Mammary epithelial cell (primary cell): ENCODE measurements around the gene TENM3.

Experiments
- EZH2 ChIP-seq: IDR thresholded peaks from 2 replicates; pipeline ENCODE4 v1.6.1; 2012; ENCODE audit warnings: low read length, inconsistent platforms, borderline replicate concordance
- TF ChIP-seq, protein P1 (sequence below), 2 donors: IDR thresholded peaks in 1 of 2; conservative IDR thresholded peaks in 1 of 2; 2 replicates each; pipeline ENCODE4 v1.5.1; 2011 to 2012; ENCODE audit warnings: inconsistent platforms in 2 of 2, low read length in 2 of 2, mild to moderate bottlenecking in 2 of 2, control low read depth in 1 of 2, low read depth in 1 of 2; ENCODE audit not compliant: insufficient read depth in 1 of 2; ENCODE audit errors: extremely low read depth in 1 of 2

DNA sequence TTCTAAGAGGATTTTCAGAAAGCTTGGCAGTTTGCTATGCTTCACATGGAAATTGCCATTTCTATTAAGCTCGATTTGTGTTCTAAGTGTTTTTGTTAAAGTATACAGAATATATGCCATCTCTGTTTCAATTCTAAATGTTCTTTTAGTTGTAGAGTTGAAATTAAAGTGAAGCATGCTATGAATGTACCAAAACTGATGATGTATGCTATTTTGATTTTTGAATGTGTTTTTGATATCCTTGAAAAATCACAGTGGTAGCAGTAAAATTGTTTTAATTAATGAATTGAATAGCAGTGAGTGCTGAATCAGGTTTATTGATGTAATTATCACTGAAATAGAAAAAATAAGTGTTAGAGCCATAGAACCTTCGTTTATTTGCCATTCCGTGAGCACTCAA lies 110.9 kb downstream of the TENM3 start:
- TF ChIP-seq, protein P1, sequence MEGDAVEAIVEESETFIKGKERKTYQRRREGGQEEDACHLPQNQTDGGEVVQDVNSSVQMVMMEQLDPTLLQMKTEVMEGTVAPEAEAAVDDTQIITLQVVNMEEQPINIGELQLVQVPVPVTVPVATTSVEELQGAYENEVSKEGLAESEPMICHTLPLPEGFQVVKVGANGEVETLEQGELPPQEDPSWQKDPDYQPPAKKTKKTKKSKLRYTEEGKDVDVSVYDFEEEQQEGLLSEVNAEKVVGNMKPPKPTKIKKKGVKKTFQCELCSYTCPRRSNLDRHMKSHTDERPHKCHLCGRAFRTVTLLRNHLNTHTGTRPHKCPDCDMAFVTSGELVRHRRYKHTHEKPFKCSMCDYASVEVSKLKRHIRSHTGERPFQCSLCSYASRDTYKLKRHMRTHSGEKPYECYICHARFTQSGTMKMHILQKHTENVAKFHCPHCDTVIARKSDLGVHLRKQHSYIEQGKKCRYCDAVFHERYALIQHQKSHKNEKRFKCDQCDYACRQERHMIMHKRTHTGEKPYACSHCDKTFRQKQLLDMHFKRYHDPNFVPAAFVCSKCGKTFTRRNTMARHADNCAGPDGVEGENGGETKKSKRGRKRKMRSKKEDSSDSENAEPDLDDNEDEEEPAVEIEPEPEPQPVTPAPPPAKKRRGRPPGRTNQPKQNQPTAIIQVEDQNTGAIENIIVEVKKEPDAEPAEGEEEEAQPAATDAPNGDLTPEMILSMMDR (conservative IDR thresholded peaks at IDR 0.05 in 1 of 2, IDR thresholded peaks at IDR 0.05 in 1 of 2; ENCODE audit: extremely low read depth in 1 of 2, insufficient read depth in 1 of 2, low read depth in 1 of 2, low read length in 2 of 2), result no peak
- TF ChIP-seq EZH2, result no peak
